NCI-H345 (cell line): Measurements from ENCODE around the gene AGRN.
"Not testable (repeated sequence)": the region's sequence is repeated elsewhere in the genome, so short reads cannot be mapped to it uniquely, and the experiment has no call there.

Source experiments
- DNase-seq: peaks from one replicate; lab custom pipeline; 2025; lab: John Stamatoyannopoulos, UW

The AGRN gene

DNA sequence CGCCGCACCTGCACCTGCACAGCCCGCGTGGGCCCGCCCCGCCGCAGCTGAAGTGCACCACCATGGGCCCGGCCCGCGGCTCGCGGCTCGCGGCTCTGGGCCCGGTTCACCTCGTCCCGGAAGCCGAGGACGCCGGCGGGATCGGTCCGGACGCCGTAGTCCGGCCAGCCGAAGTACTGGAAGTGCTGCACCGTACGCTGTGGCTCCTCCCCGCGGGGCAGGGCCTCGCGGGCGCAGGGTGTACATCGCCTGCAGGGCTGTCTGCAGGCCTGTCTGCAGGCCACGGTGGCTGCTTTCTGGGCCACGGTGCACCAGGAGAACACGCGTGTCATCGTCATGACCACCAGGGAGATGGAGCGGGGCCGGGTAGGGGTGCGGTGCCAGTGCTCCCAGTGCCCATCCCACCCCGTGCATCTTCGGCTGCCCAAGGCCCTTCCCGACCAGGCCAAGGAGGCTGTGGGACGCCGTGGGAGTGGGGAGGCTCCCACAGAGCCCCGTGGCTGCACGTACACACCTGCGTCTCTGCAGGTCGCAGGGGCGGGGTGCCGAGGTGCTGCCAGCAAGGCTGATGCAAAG, 47.5 kb downstream of the AGRN start:
- no peak for DNase-seq

DNA sequence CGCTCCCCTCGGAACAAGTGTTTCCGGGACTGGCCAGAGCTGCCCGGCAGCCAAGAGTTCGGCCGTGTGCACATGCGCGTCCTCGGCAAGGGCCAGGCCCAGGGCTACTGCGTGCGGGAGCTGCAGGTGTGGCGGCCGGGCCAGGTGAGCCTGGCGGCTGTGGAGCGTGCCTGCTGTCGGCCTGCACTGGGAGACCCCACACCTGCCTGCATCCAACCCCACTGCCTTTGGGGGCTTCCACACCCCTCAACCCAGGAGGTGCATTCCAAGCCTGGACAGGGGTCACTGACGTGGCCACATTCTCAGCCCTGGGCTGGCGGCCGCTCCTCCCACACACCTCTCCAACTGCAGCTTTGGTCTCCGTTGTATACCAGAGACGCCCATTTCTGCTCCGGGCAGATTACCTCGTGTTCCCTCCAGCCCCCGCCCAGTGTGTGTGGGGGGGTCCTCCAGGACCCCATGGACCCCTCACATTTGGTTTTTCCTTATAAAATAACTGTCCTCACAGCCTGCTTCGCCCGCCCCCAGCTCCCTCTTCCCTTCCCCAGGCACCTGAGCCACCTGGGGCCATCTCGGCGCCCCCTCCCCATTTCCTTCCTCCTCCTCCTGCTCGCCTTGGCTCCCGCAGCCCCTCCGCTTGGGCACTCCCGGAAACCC, 48.1 kb downstream of the AGRN start:
- no peak for DNase-seq

DNA sequence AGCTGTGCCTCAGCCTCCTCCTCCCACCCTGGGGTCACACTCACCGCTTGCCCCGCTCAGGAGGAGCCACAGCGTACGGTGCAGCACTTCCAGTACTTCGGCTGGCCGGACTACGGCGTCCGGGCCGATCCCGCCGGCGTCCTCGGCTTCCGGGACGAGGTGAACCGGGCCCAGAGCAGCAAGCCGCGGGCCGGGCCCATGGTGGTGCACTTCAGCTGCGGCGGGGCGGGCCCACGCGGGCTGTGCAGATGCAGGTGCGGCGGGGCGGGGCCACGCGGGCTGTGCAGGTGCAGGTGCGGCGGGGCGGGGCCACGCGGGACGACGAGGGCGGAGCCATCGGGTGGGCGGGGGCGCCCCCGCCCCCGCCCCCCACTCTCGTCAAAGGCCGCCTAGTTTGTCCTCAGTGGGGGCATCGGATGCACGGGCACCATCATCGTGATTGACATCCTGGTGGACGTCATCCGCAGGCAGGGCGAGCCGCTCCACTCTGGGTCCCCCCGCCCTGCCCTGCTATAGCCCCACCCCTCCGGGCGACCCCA, 48.7 kb downstream of the AGRN start:
- DNase-seq, result peak; percentile 82

DNA sequence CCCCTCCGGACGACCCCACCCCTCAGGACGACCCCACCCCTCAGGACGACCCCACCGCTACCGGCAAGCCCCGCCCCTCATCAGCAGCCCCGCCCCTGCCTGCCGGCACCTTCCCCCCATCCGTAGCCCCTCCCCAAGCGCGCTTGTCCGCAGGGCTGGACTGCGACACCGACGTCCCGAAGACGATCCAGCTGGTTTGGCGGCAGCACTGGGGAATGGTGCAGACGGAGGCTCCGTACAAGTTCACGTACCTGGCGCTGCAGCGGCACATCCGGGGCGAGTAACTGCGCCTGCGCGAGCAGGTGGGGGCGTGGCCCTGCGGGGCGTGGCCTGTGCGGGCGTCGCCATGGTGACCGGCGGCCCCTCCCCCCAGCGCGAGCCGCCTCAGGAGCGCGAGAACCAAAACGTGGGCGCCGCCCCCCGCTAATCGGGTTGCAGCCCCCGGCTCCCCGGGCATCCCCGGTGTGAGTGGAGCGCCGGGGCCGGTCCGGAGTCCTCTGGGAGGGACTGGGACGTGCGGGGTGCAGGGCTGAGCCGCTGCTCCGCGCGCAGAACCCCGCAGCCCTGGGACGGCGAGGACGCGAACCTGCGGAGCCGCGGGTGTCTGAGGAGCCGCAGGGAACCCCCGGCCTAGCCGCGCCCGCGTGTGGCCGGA, 49.3 kb downstream of the AGRN start:
- DNase-seq, result peak; percentile 82

DNA sequence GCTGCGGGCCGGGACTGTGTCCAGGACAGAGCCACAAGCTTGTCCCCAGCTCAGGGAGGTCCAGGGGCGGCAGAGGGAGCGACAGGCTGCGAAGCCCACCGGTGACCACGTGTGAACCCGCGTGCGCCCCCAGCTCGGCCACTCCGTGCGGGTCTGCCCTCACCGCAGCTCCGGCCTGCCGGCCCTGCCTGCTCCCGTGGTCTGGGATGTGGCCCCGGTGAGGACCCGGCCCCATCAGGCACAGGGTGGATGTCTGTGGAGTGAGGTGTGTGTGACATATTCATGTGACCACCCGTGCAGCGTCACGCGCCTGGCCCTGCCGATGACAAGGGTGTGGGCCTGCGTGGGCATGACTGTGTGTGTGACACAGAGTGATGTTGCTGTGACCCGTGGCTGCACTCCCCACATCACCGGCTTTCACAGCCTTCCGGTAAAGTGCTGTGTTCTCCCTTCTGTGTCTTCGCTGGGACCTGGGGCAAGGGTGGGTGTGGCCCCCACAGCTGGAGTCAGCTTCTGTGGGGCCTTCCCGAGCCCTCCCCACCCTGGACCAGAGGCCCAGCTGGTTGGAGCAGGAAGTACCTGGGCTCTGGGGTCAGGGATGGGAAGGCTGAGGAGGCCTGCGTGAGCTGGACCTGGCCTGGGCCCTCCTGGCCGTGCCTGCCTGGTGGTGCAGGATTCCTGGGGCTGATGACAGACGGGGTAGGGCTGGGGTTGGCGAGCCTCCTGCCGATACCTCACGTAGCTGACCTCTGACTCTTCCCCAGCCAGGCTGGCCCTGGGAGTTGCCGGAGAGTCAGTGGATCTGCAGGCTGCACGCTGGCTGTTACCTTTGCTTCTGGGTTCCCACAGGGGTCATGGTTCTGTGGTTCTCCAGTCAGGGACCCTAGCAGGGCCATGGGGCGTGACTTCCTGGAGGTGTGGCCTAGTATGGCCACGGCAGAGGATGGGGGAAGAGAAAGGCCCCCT, 50.1 kb downstream of the AGRN start:
- no peak for DNase-seq

DNA sequence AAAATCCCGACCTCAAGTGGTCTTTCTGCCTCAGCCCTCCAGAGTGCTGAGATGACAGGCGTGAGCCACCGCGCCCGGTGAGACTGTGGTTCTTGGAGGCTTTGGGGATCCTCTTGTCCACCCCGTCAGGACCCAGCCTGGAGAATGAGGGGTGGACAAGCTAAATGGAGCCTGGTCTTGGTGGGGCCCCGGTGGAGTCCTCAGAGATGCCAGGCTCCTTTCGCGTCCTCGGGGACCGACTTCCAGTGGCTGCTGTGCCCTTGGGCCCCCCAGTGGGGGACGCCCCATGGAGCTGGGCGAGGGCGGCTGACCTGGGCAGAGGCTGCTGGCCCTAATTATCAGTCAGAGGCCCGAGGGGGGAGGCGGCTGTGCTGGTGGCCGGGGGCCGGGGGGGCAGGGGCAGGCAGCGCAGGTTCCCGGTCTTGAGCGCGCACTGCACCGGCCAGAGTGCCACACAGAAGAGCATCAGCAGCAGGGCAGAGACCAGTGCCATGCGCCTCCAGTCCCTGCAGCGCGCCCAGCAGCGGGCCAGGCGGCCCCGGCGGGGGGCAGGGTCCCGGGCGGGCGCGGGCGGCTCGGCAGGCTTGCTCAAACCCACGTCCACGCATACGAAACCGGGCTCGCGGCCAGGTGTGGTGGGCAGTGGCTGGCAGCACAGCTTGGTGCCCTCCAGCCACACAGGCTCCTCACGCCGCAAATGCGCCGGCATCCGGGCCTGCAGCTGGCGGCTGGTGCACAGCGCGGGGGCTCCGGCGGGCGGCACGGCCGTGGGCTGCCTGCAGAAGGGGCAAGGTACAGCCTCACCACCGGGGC, 51.8 kb downstream of the AGRN start:
- DNase-seq, result no peak

DNA sequence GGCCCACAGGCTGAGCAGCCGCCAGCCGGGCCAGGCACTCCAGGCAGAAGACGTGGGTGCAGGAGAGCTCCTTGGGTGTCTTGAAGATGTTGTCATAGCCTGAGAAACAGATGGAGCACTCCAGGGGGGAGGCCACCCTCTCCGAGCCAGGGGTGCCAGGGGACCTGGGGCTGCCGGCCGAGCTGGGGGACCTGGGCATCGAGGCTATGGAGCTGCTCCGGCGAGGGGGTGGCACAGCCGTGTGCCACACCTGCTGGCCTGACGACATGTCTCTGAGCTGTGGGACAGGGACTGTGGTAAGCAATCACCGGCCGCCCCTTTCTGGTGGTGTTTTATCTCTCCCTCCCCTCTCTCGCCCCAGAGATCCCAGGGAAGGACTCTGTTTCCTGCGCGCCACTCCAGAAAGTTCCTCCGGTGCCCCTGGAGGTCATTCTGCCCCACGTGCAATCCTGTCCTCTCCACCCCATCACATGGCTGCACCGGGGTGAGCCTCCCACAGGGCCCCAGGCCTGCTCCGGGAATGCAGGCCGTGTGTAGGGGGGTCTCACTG, 52.5 kb downstream of the AGRN start:
- DNase-seq, result no peak

DNA sequence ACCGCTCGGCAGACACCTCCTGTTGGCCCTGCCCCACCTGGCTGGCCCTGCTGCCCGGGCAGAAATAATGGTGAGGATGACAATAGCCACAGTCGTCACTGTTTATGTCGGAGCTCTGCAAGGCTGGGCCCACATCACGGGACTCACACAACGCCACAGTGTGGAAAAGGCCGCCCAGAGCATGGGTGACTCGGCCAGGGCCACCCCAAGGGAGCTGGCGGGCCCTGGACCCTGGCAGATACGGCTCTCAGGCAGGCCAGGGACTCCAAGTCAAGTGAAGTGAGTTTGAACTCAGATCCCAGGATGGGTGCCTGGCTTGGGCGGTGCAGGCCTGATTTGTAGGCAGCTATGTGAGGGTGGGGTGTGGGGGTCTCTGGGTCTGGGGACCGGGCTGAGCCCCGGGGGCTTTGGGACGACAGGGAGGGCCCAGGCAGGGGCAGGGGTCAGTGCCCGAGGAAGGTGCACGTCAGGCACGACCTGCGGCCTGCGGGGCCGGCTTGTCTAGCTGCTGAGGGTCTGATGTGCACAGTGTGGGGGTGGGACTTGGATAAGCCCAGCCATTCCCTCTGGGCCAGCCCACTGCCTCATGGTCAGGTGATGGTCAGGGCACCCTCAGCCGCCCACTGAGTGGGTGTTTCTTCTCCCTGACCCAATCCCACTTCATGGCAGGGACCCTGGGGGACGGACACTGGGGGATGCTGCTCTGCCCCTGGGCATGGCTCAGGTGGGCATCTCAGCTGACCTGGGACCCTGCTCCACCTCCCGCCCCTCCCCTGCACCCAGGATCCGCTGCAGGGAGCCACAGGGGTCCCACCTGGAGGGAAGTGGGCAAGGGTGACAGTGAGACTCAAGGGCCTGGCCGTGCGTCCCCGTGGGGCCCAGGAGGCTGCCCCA, 53.2 kb downstream of the AGRN start:
- DNase-seq, result no peak

DNA sequence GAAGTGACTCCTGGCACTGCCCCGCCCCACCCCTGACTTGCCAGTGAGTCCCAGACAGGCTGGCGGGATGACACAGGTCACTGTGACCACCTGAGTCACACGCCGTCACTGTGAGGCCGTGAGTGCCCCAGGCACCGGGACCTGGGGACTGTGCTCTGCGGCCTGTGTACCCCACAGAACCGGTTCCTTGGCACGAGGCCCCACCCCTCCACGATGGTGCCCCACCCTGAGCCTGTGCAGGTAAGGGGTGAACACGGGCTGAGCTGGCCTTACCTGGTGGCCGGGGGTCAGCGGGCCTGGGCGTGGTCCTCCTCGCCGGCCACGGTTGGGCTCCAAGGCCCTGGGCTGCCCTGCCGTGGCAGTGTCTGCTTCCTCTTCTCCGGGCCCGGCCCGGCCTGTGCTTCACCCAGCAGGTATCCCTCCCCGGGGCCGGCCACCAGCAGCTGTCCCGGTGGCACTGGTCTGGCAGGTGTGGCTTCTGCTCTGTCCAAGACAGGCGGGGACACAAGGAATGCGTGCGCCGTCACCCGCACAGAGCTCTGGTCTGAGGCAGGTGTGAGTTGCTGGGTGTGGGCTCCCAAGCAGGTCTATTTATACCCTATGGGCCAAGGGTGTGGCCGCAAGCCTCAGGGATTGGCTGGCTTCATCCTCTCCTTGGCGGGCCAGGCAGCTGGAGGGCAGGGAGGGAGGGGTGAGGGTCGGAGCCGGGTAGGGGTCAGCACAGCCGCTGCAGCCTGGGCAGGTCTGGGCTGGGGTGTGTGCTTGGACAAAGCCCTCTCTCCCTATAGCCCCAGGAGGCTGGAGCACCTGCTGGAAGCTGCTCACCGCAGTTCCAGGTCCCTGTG, 54.0 kb downstream of the AGRN start, which contains the start of gene RNF223:
TSS of gene RNF223 (minus strand) at position 564 of the 845 bp plus-strand sequence. CDS start 1,740 bp downstream, outside the sequence.
- peak; percentile 32 for DNase-seq

DNA sequence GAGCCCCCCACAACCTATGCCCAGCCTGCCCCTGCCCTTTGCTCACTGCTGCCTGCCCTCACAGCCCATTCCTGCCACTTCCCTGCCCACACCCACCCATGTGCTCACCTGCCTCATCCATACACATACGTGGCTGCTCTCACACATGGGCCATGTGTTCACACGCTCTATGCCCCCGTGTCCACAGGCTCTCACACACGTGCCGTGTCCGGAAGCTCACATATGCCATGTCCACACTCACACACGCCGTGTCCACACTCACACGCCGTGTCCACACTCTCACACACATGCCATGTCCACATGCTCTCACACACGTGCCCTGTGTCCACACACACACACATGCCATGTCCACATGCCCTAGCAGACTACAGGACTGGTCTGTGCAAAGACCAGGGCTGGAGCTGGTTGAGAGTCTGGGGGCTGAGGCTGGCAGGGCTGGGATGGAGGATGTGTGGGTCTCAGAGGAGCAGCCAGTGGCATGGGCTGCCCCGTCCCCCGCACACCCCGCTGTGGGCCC, 54.8 kb downstream of the AGRN start:
- DNase-seq, result no peak

DNA sequence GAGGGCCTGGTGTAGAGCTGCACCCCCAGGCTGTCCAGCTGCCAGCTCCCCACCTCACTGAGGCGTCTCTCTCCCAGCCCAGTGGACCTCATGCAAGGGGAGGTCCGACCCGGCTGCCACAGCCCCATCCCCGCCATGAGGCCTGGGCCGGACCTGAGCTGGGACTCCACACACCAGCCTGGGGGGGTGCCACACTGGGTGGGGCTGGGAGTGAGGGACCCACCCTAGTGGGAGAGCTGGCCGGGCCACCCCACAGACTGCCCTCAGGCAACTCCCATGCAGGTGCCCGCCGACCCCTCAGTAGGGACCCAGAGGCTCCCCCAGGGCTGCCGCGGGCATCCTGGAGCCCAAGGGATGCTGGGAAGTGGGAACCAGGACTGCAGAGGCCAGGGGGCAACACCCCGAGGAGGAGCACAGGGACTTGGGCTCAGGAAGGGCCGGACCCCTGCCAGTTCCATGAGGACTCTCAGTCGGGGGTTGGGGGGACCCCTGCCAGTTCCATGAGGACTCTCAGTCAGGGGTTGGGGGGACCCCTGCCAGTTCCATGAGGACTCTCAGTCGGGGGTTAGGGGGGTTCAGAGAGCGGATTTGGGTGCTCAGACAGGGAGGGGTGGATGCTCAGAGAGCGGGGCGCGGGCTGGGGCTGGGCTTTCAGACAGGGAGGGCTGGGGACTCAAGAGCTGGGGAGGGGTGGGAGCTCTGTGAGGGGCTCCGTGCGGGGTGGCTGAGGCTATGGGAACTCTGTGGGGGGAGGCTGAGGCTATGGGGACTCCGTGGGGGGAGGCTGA, 55.4 kb downstream of the AGRN start:
- DNase-seq, result no peak

DNA sequence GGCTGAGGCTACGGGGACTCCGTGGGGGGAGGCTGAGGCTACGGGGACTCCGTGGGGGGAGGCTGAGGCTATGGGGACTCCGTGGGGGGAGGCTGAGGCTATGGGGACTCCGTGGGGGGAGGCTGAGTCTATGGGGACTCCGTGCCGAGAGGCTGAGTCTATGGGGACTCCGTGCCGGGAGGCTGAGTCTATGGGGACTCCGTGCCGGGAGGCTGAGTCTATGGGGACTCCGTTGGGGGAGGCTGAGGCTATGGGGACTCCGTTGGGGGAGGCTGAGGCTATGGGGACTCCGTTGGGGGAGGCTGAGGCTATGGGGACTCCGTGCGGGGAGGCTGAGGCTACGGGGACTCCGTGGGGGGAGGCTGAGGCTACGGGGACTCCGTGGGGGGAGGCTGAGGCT, 57.5 kb downstream of the AGRN start:
- not testable (repeated sequence) for DNase-seq

DNA sequence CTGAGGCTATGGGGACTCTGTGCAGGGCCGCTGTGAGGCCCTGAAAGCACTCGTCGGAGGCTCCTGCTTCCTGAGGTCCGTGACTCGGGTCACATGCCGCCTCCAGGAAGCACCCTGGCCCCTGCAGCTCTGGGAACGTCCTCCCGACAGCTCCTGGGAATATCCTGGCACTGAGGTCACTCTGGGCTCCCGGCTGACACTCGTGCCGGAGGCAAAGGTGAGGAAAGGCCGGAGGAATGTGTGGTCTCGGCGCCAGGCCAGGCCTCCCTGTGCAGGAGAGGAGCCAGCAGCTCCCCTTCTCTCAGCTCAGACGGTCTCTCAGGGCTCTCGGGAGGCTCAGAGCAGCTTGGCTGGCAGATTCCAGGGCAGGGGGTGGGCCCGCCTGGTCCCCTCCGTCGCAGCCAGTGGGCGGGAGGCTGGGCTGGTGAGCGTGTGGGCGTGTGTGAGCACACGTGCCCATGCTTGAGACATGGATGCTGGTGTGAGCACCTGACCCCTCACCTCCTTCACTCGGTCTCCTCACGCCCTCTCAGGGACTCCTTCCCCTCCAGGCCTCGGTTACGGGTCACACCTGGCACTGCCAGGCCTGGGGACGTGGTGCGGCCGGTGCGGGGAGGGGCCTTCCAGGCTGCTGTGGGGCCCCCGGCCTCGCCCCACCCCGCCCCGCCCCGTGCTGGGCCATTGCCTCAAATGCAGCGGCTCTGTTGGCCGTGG, 59.6 kb downstream of the AGRN start:
- peak; percentile 56 for DNase-seq

DNA sequence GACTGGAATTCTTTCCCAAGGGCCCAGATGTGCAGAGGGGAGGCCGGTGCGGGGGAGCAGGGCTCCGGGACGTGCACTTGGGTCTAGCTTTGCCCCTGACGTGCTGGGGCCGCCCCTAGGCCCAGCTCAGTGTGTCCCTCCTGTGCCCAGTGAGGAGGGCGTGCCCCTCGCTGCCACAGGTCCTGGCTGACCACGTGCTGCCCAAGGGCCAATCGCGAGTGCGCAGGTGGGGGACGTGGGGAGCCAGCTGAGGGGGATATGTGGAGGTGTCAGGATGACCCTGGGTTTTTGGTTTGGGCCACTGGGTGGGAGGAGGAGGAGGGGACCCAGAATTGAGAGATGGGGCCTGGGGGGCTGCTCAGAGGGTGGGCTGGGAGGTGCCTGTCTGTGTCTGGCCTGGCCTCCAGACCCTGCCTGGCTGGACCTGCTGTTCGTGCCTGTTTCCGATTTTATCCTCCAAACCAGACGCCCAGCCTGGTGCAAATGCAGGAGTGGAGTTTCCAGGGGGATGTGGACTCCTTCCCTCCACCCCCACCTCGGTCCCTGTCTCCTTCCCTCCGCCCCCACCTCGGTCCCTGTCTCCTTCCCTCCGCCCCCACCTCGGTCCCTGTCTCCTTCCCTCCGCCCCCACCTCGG, 60.3 kb downstream of the AGRN start:
- peak; percentile 54 for DNase-seq

DNA sequence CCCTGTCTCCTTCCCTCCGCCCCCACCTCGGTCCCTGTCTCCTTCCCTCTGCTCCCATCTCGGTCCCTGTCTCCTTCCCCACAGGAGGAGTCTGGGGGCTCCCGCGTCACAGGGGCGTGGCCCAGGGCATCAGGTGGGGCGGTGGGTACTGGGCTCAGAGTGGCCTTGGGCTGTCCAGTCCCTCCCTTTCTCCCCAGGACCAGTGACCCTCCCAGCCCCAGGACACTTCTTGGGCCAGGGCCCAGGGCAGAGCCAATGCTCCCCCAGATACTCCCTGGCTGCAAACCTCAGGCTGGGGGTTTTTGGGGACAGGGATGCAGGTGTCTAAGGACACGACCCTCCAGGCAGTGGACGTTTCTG, 61.0 kb downstream of the AGRN start:
- no peak for DNase-seq

DNA sequence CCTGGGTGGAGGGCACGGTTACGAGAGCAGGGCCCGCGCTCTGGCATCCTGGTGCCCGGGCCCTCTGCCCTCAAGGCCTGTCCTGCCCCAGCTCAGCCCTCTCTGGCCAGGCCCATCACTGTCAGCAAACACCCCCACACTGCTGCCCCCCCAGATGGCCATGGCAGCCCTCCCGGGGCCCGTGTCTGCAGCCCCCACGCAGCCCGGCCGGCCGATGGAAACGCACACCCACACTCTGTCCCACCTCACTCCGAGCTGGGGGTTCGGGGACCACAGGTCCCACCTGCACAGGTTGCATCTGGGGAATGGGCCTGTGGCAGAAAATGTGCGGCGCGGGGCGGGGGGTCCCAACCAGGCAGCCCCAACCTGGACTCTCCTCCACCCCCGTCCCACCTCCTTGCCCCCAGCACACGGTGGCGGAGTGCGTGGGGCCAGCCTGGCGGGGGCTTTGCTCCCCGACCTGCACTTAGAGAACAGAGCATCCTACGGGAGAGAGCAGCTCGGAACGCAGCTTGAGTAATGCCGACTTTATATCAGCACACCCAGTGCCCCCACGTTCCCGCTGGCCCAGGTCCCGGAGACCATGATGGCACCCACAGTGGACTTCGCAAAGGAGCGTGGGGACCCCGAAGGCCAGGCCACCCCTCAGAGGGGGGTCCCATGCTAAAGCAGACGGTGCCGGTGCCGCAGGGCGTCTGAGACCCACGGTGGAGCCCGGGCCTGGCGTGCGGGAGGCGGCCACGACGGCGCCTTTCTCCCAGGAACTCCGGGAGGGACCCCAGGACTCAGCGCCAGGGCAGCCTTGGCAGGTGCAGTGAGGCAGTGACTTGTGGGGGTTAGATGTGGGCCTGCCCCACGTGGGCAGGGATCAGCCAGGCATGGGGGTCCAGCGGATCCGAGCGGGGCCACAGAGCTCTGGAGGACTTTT, 61.7 kb downstream of the AGRN start:
- DNase-seq, result no peak
